ENCODE data around the gene SSH2.

DNA sequence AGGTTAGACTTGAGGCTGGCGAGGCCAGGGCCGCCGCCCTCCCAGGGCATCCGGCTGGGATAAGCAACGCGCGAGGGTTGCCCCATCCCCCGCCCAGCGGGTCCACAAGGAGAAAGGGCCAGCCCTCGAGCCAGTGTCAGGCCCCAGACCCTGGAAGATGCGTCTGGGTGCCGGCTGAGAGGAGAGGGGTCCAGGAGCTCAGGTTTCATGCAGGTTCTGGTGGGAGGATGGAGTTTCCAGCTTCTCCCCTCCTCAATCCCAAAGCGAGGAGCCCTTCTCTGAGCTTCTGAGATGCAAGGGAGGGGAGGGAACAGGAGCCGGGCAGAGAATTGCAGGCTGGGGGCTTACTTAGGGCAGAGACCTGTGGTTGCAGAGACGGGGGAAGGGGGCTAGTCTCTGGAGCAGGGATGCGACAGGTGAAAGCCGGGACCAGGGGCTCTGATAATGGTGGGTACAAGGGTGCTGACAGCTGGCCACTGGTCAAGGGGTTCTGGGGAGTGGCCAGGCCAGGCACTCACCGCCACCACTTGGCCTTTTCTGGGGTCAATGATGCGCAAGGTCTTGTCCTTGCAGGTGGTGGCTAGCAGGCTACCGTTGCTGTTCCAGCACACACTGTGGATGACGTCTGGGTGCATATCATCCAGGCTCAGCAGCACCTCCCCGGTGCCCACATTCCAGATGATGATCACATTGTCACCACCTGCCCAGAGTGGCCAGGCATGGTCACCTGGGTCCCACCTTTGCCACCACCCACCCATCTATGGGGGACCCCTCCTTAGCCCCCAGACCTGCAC lies 311.6 kb downstream of the SSH2 start:
- TF ChIP-seq, protein P1, sequence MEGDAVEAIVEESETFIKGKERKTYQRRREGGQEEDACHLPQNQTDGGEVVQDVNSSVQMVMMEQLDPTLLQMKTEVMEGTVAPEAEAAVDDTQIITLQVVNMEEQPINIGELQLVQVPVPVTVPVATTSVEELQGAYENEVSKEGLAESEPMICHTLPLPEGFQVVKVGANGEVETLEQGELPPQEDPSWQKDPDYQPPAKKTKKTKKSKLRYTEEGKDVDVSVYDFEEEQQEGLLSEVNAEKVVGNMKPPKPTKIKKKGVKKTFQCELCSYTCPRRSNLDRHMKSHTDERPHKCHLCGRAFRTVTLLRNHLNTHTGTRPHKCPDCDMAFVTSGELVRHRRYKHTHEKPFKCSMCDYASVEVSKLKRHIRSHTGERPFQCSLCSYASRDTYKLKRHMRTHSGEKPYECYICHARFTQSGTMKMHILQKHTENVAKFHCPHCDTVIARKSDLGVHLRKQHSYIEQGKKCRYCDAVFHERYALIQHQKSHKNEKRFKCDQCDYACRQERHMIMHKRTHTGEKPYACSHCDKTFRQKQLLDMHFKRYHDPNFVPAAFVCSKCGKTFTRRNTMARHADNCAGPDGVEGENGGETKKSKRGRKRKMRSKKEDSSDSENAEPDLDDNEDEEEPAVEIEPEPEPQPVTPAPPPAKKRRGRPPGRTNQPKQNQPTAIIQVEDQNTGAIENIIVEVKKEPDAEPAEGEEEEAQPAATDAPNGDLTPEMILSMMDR (IDR thresholded peaks at IDR 0.05): peak in 1 of 3 experiments; percentile 8
- no peak for TF ChIP-seq POLR2A (IDR thresholded peaks at IDR 0.05; ENCODE audit: low read depth)
